Astrocyte (in vitro differentiated cells and primary cell): ENCODE measurements around the gene SIGLEC9. TPM values are rescaled to one million over a fixed set of nuclear protein-coding genes. Genes with fewer than 3 reads are reported as not detected.

ENCODE experiments used
- DNase-seq: peaks from one replicate; pipeline ENCODE4 v3.0.0-alpha.2; 2010; ENCODE audit warnings: low read depth
- FAIRE-seq: peaks from 2 replicates; lab custom pipeline; 2011; peaks lifted over from hg19 to GRCh38; lab: Jason Lieb, UNC
- H2AFZ ChIP-seq: 2 replicates; pipeline ENCODE4 v1.6.0; 2012; ENCODE audit warnings: low read depth, low read length, inconsistent platforms
- H3K27ac ChIP-seq: 2 replicates; pipeline ENCODE4 v1.5.1; 2011; ENCODE audit warnings: low read depth, low read length, inconsistent platforms
- H3K27me3 ChIP-seq: 2 replicates; pipeline ENCODE4 v1.6.0; 2011; ENCODE audit warnings: low read length, inconsistent platforms; ENCODE audit not compliant: insufficient read depth
- H3K36me3 ChIP-seq: 2 replicates; pipeline ENCODE4 v1.5.1; 2011; ENCODE audit warnings: low read length, inconsistent platforms; ENCODE audit not compliant: insufficient read depth
- H3K4me1 ChIP-seq: 2 replicates; pipeline ENCODE4 v1.5.1; 2011; ENCODE audit warnings: low read length, inconsistent platforms; ENCODE audit not compliant: insufficient read depth
- H3K4me2 ChIP-seq: 2 replicates; pipeline ENCODE4 v1.6.0; 2012; ENCODE audit warnings: low read length, inconsistent platforms
- H3K4me3 ChIP-seq: 2 replicates; pipeline ENCODE4 v1.5.1; 2011; ENCODE audit warnings: low read depth, mild to moderate bottlenecking, low read length, inconsistent platforms; ENCODE audit not compliant: insufficient read depth
- H3K79me2 ChIP-seq: 2 replicates; pipeline ENCODE4 v1.6.0; 2012; ENCODE audit warnings: mild to moderate bottlenecking, low read length, inconsistent platforms; ENCODE audit not compliant: insufficient read depth
- H3K9ac ChIP-seq: 2 replicates; pipeline ENCODE4 v1.6.0; 2012; ENCODE audit warnings: mild to moderate bottlenecking, low read length, inconsistent platforms
- H3K9me3 ChIP-seq: 2 replicates; pipeline ENCODE4 v1.5.1; 2012; ENCODE audit warnings: low read depth, mild to moderate bottlenecking, low read length, inconsistent platforms; ENCODE audit not compliant: insufficient read depth
- H4K20me1 ChIP-seq: 2 replicates; pipeline ENCODE4 v1.6.0; 2012; ENCODE audit warnings: low read length, inconsistent platforms; ENCODE audit not compliant: insufficient read depth
- H3K27ac Mint-ChIP-seq: one replicate; pipeline ENCODE4 v1.8.0; 2021; ENCODE audit warnings: mild to moderate bottlenecking, mixed read lengths; ENCODE audit not compliant: unreplicated experiment
- H3K27me3 Mint-ChIP-seq: one replicate; pipeline ENCODE4 v1.8.0; 2021; ENCODE audit warnings: low read depth, mixed read lengths; ENCODE audit not compliant: unreplicated experiment
- H3K36me3 Mint-ChIP-seq: one replicate; pipeline ENCODE4 v1.8.0; 2021; ENCODE audit warnings: low read depth, mixed read lengths; ENCODE audit not compliant: unreplicated experiment
- H3K4me1 Mint-ChIP-seq: one replicate; pipeline ENCODE4 v1.8.0; 2021; ENCODE audit warnings: low read depth, mixed read lengths; ENCODE audit not compliant: unreplicated experiment
- H3K4me3 Mint-ChIP-seq: one replicate; pipeline ENCODE4 v1.8.0; 2021; ENCODE audit warnings: mild to moderate bottlenecking, moderate library complexity, mixed read lengths; ENCODE audit not compliant: unreplicated experiment
- H3K9me3 Mint-ChIP-seq: one replicate; pipeline ENCODE4 v1.8.0; 2021; ENCODE audit warnings: mild to moderate bottlenecking, mixed read lengths; ENCODE audit not compliant: unreplicated experiment
- CTCF ChIP-seq: IDR thresholded peaks from 2 replicates; pipeline ENCODE4 v1.5.1; 2011; ENCODE audit warnings: low read depth, mild to moderate bottlenecking, inconsistent platforms, low read length, moderate library complexity; ENCODE audit not compliant: insufficient read depth
- EZH2 ChIP-seq: IDR thresholded peaks from 2 replicates; pipeline ENCODE4 v1.6.1; 2012; ENCODE audit warnings: mild to moderate bottlenecking, low read length, inconsistent platforms; ENCODE audit not compliant: insufficient read depth
- total RNA-seq: library from RNA; stranded (reverse); gene quantifications from 2 replicates; pipeline ENCODE4 v1.2.1, GENCODE V29; 2021

The SIGLEC9 gene
- total RNA-seq, 1 donor from 2014 or later = not detected

GRCh38 chr19:51107406-51108065 is 17.2 kb upstream of the SIGLEC9 start:
- H3K27ac ChIP-seq = peak overlapping the region; percentile 62
- peaks cover 11% of the 10 kb centered on the region for H3K4me1 ChIP-seq
- peaks cover 4% of the 10 kb centered on the region for H3K36me3 Mint-ChIP-seq
- H2AFZ ChIP-seq = peak overlapping the region; percentile 92
- peak overlapping the region; percentile 97 for H3K4me2 ChIP-seq
- peak overlapping the region; percentile 98 for H3K27ac Mint-ChIP-seq
- H3K4me1 Mint-ChIP-seq = peaks cover 4% of the 10 kb centered on the region
- DNase-seq (peak; percentile 14), FAIRE-seq (no peak)
- peak overlapping the region; percentile 83 for H3K4me3 ChIP-seq
- peaks cover 16% of the 10 kb centered on the region for H4K20me1 ChIP-seq
- H3K27me3 ChIP-seq = no peaks in the 10 kb centered on the region
- H3K9ac ChIP-seq = peak overlapping the region; percentile 86
- no peaks in the 10 kb centered on the region for H3K9me3 ChIP-seq
- peaks cover 4% of the 10 kb centered on the region for H3K36me3 ChIP-seq
- TF ChIP-seq CTCF (no peak), EZH2 (no peak)
- peaks cover 43% of the 10 kb centered on the region for H3K79me2 ChIP-seq
- H3K27me3 Mint-ChIP-seq = no peaks in the 10 kb centered on the region
- H3K4me3 Mint-ChIP-seq = peak overlapping the region; percentile 98
- no peaks in the 10 kb centered on the region for H3K9me3 Mint-ChIP-seq

- Histone ChIP-seq H3K79me2 (peaks cover 37% of the 10 kb centered on the region), H3K27me3 (no peaks in the 10 kb centered on the region), H3K4me1 (peaks cover 11% of the 10 kb centered on the region), H3K4me3 (peak within 1 kb of the TSS; percentile 83), H3K9me3 (no peaks in the 10 kb centered on the region), H2AFZ (peak within 1 kb of the TSS; percentile 92), H3K9ac (peak within 1 kb of the TSS; percentile 86), H4K20me1 (peaks cover 13% of the 10 kb centered on the region), H3K27ac (peak within 1 kb of the TSS; percentile 62), H3K4me2 (peak within 1 kb of the TSS; percentile 97), H3K36me3 (no peaks in the 10 kb centered on the region)
- FAIRE-seq (peak; percentile 82), DNase-seq (peak; percentile 99)
- Mint-ChIP-seq H3K27me3 (no peaks in the 10 kb centered on the region), H3K4me1 (peaks cover 4% of the 10 kb centered on the region), H3K36me3 (peaks cover 4% of the 10 kb centered on the region), H3K9me3 (no peaks in the 10 kb centered on the region), H3K27ac (peak within 1 kb of the TSS; percentile 98), H3K4me3 (peak within 1 kb of the TSS; percentile 98)
- TF ChIP-seq EZH2 (no peak), CTCF (no peak)
Measured at GRCh38 chr19:51108066-51108804, 16.5 kb upstream of the SIGLEC9 start, which contains the start of gene CTU1. TSS of gene CTU1 (minus strand) at chr19:51108409. CDS start at chr19:51104569, 3,840 bp downstream.

- DNase-seq (no peak), FAIRE-seq (no peak)
- Histone ChIP-seq H2AFZ (peak overlapping the region; percentile 78), H3K9ac (peak overlapping the region; percentile 86), H3K4me3 (peak overlapping the region; percentile 83), H3K4me1 (peaks cover 11% of the 10 kb centered on the region), H3K36me3 (no peaks in the 10 kb centered on the region), H3K27me3 (no peaks in the 10 kb centered on the region), H3K79me2 (peaks cover 37% of the 10 kb centered on the region), H3K9me3 (no peaks in the 10 kb centered on the region), H4K20me1 (peaks cover 13% of the 10 kb centered on the region), H3K27ac (peak overlapping the region; percentile 62), H3K4me2 (peak overlapping the region; percentile 97)
- Mint-ChIP-seq H3K4me3 (peak overlapping the region; percentile 98), H3K9me3 (no peaks in the 10 kb centered on the region), H3K4me1 (peaks cover 4% of the 10 kb centered on the region), H3K27me3 (no peaks in the 10 kb centered on the region), H3K36me3 (peaks cover under 1% of the 10 kb centered on the region), H3K27ac (no peak overlapping the region)
- TF ChIP-seq CTCF (no peak), EZH2 (no peak)
Measured at GRCh38 chr19:51108805-51109146, 15.9 kb upstream of the SIGLEC9 start.
